GM23248 (cell line): ENCODE measurements around the gene FARS2.

Experiments
- EZH2 ChIP-seq: fragments of 200-600 bp; sonication (generic); IDR thresholded peaks from 2 replicates; pipeline ENCODE4 v1.6.1; 2018; ENCODE audit warnings: antibody characterized with exemption, mild to moderate bottlenecking; ENCODE audit not compliant: insufficient read depth, poor library complexity, severe bottlenecking
- EZH2phosphoT487 ChIP-seq: fragments of 200-600 bp; sonication (generic); IDR thresholded peaks from 2 replicates; pipeline ENCODE4 v1.6.1; 2018; ENCODE audit warnings: antibody characterized with exemption, moderate library complexity, mild to moderate bottlenecking, low read depth; ENCODE audit not compliant: insufficient read depth

GRCh38 chr6:5753209-5753608, 491.9 kb downstream of the FARS2 start:
- TF ChIP-seq EZH2 (no peak), EZH2phosphoT487 (no peak)
